Measurements from ENCODE around the gene SRRM4.

The SRRM4 gene

GRCh38 chr12:118980407-118981014 lies 830 bp upstream of the SRRM4 start:
- Histone ChIP-seq H3K9ac (ENCODE audit: low read length) (no peak overlapping the region), H3K27ac (ENCODE audit: low read depth, low read length, poor library complexity, severe bottlenecking) (no peak overlapping the region), H3K4me1 (ENCODE audit: insufficient read depth, low read length, severe bottlenecking) (no peaks in the 10 kb centered on the region), H3K27me3 (ENCODE audit: insufficient read depth, low read length) (no peaks in the 10 kb centered on the region), H3K9me3 (ENCODE audit: low read length) (no peaks in the 10 kb centered on the region), H3K79me2 (ENCODE audit: insufficient read depth, low read length) (no peaks in the 10 kb centered on the region), H3K4me3 (ENCODE audit: low read depth, low read length, poor library complexity, severe bottlenecking) (no peak overlapping the region), H3K36me3 (ENCODE audit: insufficient read depth, low read length) (no peaks in the 10 kb centered on the region), H2AFZ (ENCODE audit: low read length) (no peak overlapping the region), H3K9me2 (ENCODE audit: low read depth, low read length) (no peaks in the 10 kb centered on the region), H4K20me1 (ENCODE audit: insufficient read depth, low read length) (no peaks in the 10 kb centered on the region), H3K4me2 (ENCODE audit: low read length) (no peak overlapping the region), H3F3A (ENCODE audit: insufficient read depth, low read length) (no peaks in the 10 kb centered on the region)
- no peak for TF ChIP-seq EZH2 (IDR thresholded peaks at IDR 0.05; ENCODE audit: borderline replicate concordance, low read length)
- TF ChIP-seq CTCF (IDR thresholded peaks at IDR 0.05; ENCODE audit: low read length) = no peak

GRCh38 chr12:118982302-118982701 lies 961 bp downstream of the SRRM4 start:
- Histone ChIP-seq H3K9me2 (ENCODE audit: low read depth, low read length) (no peaks in the 10 kb centered on the region), H3K27me3 (ENCODE audit: insufficient read depth, low read length) (no peaks in the 10 kb centered on the region), H3K27ac (ENCODE audit: low read depth, low read length, poor library complexity, severe bottlenecking) (no peak overlapping the region), H2AFZ (ENCODE audit: low read length) (no peak overlapping the region), H3K4me1 (ENCODE audit: insufficient read depth, low read length, severe bottlenecking) (no peaks in the 10 kb centered on the region), H3K4me2 (ENCODE audit: low read length) (no peak overlapping the region), H3K36me3 (ENCODE audit: insufficient read depth, low read length) (no peaks in the 10 kb centered on the region), H3K9ac (ENCODE audit: low read length) (no peak overlapping the region), H3K4me3 (ENCODE audit: low read depth, low read length, poor library complexity, severe bottlenecking) (no peak overlapping the region), H3F3A (ENCODE audit: insufficient read depth, low read length) (no peaks in the 10 kb centered on the region), H3K9me3 (ENCODE audit: low read length) (no peaks in the 10 kb centered on the region), H4K20me1 (ENCODE audit: insufficient read depth, low read length) (no peaks in the 10 kb centered on the region), H3K79me2 (ENCODE audit: insufficient read depth, low read length) (no peaks in the 10 kb centered on the region)
- TF ChIP-seq CTCF (IDR thresholded peaks at IDR 0.05; ENCODE audit: low read length) (no peak), EZH2 (IDR thresholded peaks at IDR 0.05; ENCODE audit: borderline replicate concordance, low read length) (no peak)

GRCh38 chr12:118982984-118983761 lies 1.8 kb downstream of the SRRM4 start:
- no peaks in the 10 kb centered on the region for H3K9me2 ChIP-seq (ENCODE audit: low read depth, low read length)
- no peaks in the 10 kb centered on the region for H3F3A ChIP-seq (ENCODE audit: insufficient read depth, low read length)
- no peaks in the 10 kb centered on the region for H3K9me3 ChIP-seq (ENCODE audit: low read length)
- no peak overlapping the region for H2AFZ ChIP-seq (ENCODE audit: low read length)
- H3K79me2 ChIP-seq (ENCODE audit: insufficient read depth, low read length) = no peaks in the 10 kb centered on the region
- H3K36me3 ChIP-seq (ENCODE audit: insufficient read depth, low read length) = no peaks in the 10 kb centered on the region
- H3K4me3 ChIP-seq (ENCODE audit: low read depth, low read length, poor library complexity, severe bottlenecking) = no peak overlapping the region
- H3K4me2 ChIP-seq (ENCODE audit: low read length) = no peak overlapping the region
- H3K4me1 ChIP-seq (ENCODE audit: insufficient read depth, low read length, severe bottlenecking) = no peaks in the 10 kb centered on the region
- no peak overlapping the region for H3K27ac ChIP-seq (ENCODE audit: low read depth, low read length, poor library complexity, severe bottlenecking)
- no peaks in the 10 kb centered on the region for H4K20me1 ChIP-seq (ENCODE audit: insufficient read depth, low read length)
- TF ChIP-seq CTCF (IDR thresholded peaks at IDR 0.05; ENCODE audit: low read length) = no peak
- TF ChIP-seq EZH2 (IDR thresholded peaks at IDR 0.05; ENCODE audit: borderline replicate concordance, low read length) = no peak
- H3K9ac ChIP-seq (ENCODE audit: low read length) = no peak overlapping the region
- no peaks in the 10 kb centered on the region for H3K27me3 ChIP-seq (ENCODE audit: insufficient read depth, low read length)

Measured in OCI-LY1 (cell line).